ENCODE measurements around the gene S1PR3.

GRCh38 chr9:88991066-88992034, at the start of gene S1PR3:
- TF ChIP-seq, protein P1, sequence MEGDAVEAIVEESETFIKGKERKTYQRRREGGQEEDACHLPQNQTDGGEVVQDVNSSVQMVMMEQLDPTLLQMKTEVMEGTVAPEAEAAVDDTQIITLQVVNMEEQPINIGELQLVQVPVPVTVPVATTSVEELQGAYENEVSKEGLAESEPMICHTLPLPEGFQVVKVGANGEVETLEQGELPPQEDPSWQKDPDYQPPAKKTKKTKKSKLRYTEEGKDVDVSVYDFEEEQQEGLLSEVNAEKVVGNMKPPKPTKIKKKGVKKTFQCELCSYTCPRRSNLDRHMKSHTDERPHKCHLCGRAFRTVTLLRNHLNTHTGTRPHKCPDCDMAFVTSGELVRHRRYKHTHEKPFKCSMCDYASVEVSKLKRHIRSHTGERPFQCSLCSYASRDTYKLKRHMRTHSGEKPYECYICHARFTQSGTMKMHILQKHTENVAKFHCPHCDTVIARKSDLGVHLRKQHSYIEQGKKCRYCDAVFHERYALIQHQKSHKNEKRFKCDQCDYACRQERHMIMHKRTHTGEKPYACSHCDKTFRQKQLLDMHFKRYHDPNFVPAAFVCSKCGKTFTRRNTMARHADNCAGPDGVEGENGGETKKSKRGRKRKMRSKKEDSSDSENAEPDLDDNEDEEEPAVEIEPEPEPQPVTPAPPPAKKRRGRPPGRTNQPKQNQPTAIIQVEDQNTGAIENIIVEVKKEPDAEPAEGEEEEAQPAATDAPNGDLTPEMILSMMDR (IDR thresholded peaks at IDR 0.05; ENCODE audit: low read depth, low read length, missing input control) = no peak
- TF ChIP-seq REST (IDR thresholded peaks at IDR 0.05) = no peak
- TF ChIP-seq EGR1 (IDR thresholded peaks at IDR 0.05; ENCODE audit: low read depth in 2 of 2) = no peak
- TF ChIP-seq GABPA (IDR thresholded peaks at IDR 0.05 in 1 of 2, conservative IDR thresholded peaks at IDR 0.05 in 1 of 2) = no peak
- TF ChIP-seq YY1 (IDR thresholded peaks at IDR 0.05) = no peak
- no peak for TF ChIP-seq TAF1 (conservative IDR thresholded peaks at IDR 0.05)
- TF ChIP-seq JUND (IDR thresholded peaks at IDR 0.05) = no peak
- TF ChIP-seq RAD21 (IDR thresholded peaks at IDR 0.05) = no peak
